ENCODE results near the gene CDIPT.

DNA sequence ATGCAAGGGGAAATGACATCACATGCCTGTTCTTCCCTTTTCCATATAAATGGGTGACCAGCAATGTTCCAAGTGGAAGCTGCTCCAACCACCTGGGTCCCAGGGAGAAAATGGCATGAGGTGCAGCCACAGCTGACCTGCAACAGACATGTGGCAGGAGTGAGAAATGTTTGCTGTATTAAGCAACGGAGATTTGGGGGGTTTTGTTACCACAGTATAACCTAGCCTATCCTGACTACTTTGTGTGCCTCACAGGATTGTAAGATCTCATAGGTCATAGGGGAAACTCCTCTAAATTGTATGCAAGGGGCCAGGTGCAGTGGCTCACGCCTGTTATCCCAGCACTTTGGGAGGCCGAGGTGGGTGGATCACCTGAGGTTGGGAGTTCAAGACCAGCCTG is 12.0 kb downstream of the CDIPT start:
- TF ChIP-seq, protein P1, sequence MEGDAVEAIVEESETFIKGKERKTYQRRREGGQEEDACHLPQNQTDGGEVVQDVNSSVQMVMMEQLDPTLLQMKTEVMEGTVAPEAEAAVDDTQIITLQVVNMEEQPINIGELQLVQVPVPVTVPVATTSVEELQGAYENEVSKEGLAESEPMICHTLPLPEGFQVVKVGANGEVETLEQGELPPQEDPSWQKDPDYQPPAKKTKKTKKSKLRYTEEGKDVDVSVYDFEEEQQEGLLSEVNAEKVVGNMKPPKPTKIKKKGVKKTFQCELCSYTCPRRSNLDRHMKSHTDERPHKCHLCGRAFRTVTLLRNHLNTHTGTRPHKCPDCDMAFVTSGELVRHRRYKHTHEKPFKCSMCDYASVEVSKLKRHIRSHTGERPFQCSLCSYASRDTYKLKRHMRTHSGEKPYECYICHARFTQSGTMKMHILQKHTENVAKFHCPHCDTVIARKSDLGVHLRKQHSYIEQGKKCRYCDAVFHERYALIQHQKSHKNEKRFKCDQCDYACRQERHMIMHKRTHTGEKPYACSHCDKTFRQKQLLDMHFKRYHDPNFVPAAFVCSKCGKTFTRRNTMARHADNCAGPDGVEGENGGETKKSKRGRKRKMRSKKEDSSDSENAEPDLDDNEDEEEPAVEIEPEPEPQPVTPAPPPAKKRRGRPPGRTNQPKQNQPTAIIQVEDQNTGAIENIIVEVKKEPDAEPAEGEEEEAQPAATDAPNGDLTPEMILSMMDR (conservative IDR thresholded peaks at IDR 0.05; ENCODE audit: low read length), result no peak
- no peak for TF ChIP-seq EZH2phosphoT487 (IDR thresholded peaks at IDR 0.05; ENCODE audit: borderline replicate concordance)
